Measurements from ENCODE around the gene TIMP4.

GRCh38 chr3:12148183-12148940, 10.3 kb downstream of the TIMP4 start:
- TF ChIP-seq EZH2phosphoT487 (IDR thresholded peaks at IDR 0.05; ENCODE audit: borderline replicate concordance, low read length) = no peak
- no peak for TF ChIP-seq CTCF (IDR thresholded peaks at IDR 0.05; ENCODE audit: low read depth, low read length, poor library complexity, severe bottlenecking)

All from DOHH2 (cell line).